HuH-7.5 (cell line): ENCODE data around the gene HEATR1.

Experiments
- DNase-seq: peaks from one replicate; pipeline ENCODE4 v3.0.0; 2011; ENCODE audit warnings: low spot score

The HEATR1 gene

DNA sequence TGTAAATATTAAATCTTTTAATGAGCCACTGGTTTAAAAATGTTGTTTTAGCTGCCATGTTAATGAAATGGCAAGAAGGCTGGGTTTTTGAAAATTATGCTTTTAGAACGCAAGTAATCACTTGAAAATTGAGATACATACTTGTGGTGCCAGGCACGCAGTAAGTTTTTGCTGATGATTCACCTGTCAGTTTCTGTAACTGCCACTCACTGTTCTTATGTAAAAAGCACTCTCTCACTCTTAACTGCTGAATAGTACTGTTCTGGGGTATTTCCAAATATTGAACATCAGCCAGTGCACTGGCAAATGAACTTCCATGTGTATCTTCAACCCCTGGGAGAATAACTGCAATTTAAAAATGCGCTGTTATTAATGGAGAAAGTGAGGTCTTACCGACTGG, 62.6 kb downstream of the HEATR1 start:
- no peak for DNase-seq

DNA sequence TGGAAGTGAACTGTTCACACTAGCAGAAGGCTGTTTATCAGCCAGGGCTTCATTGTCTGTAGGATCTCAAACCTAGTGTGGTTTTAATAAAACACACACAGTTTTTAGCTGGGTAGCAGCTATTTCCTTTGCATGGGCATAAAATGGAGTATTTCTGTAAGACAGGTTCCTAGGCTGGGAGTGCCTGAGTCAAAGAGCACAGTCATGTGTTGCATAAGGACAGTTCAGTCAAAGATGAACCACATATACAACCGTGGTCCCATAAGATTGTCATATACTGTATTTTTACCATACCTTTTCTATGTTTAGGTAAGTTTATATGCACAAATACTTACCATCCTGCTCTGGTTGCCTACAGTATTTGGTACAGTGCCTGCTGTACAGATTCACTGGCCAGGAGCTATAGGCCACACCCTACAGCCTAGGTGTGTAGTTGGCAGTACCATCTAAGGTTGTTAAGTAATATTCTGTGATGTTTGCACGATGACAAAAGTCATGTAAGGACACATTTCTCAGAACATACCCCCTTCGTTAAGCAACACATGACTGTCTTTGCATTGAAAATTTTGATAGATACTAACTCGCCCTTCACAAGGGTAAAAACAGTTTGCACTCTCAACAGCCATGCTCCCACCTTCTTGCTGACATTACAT, 63.4 kb downstream of the HEATR1 start:
- no peak for DNase-seq

DNA sequence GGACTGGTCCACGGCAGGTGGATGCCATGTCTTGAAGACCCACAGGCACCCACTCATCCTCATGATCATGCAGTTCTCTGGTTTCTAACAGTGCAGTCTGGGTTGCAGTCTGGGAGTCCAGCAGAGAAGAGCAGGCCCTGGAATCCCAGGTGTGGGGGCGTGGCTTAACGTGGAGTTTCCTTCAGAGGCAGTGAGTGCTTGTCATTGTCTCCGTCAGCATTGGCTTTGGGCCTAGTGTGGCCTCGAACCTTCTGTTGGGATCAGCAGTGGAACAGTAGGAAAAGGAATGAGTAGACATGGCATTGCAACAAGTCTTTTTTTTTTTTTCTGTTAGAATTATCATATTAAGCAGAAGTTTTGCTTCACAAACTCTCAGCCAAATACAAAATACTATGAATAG, 67.8 kb downstream of the HEATR1 start:
- DNase-seq: no peak

GRCh38 chr1:236535662-236536161, 68.6 kb downstream of the HEATR1 start:
- no peak for DNase-seq

DNA sequence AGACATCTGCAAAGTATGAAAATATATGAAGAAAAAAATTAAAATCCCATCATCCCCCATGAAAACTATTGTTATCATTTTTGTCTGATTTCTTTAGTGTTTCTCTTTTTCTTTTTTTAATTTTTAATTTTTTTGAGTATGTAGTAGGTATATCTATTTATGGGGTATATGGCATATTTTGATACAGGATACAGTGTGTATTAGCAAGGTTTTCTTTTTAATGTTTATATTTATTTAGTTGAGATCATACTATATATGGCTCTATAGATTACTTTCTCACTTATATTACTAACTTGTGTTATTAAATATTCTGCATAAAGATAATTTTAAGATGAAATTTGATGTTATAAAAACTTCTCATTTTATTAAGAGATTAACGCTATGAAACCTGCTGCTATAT, 69.1 kb downstream of the HEATR1 start:
- no peak for DNase-seq

- DNase-seq: no peak
Observed at GRCh38 chr1:236534151-236534651, 70.1 kb downstream of the HEATR1 start.

GRCh38 chr1:236532850-236533249, 71.5 kb downstream of the HEATR1 start:
- DNase-seq: no peak

DNA sequence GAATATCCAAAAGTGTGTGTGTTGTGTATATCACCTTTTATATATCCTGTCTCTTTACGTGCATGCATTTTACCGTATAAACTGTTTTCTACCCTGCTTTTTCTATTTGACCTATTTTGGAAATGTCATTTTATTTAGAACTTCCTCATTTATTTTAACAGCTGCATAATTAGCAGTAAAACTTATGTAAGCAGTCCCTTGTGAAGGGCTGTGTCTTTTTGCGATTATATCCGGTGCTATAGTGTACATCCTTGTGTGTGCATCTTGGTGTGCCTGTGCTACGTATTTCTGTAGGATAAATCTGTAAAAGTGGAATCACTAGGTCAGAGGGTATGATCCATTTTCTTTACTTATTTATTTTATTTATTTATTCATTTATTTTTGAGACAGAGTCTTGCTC, 73.4 kb downstream of the HEATR1 start:
- DNase-seq: no peak

DNA sequence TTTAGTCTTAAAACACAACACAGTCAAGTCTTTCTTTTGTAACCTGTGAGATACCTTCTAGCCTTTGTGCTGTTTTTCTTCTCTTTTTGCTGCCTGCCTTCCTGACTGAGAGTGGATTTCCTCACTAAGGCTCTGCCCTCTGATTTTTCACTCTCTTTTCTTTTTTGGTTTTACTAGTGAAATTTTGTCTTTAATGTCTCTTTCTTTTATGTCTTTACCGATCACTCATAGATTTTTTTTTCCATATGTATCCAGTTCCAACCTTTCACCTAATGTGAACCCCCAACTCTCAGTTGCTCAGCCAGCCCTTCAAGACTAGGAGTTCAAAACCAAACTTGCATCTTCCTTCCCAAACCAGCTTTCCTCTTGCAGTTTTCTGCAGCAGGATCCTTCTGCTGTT, 74.0 kb downstream of the HEATR1 start:
- no peak for DNase-seq

DNA sequence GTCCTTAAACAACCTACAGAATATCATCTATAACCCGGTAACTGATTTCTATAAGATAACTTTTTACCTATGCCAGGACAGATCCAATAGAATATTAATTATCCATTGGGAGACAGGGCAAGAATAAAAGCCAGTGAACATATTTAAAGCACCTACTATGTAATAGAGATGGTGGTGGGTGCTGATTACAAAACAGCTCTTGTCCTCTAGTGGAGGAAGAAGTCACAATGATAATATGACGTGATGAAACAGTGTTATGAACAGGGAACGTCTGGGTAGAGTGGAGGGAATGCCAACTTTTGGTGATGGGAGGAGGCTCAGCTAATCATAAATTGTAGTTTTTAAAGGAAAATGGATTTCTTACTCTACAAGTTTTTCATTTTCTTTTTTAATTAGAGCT, 78.2 kb downstream of the HEATR1 start:
- DNase-seq: no peak

- DNase-seq: no peak
Observed at GRCh38 chr1:236524895-236525184, 79.5 kb downstream of the HEATR1 start.

DNA sequence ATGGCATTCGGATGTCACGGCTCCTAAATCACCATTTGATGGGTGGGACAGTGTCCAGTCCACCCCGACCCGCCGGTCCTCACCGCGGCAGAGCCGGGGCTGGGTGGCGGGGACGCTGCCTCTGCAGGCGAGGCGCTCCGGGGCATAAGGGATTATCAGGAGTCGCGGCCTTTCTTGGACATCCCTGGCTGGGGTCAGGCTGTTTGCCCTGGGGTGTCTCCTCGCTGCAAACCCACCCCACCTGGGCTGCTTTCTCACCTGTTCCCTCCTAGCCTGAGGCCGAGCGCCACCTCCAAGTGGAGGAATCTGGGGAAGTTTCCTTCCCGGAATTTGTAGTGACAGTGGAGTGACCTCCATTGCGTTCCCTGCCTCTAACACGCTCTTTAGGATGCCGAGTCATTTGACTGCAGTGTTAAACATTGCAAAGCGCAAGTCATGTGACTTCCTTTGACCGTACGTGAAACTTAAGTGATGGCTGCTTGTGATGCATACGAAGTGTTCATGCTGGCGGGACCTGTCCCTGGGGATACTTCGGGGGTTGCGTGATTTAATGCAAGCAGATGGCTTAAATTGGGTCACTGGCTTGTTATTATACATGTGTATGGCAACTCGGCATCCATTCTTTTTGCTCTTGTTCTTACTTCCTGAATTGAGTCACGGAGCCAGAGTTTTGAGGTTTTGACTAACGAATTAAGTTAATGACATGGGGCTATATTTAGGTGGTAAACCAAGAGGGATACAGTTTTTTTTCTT, 80.0 kb downstream of the HEATR1 start:
- DNase-seq: peak; percentile 52

GRCh38 chr1:236523704-236524141, 80.6 kb downstream of the HEATR1 start, which contains the start of gene LGALS8:
Gene LGALS8 (plus strand): TSS chr1:236523982. CDS start chr1:236526071, 2,089 bp downstream.
- peak; percentile 45 for DNase-seq

GRCh38 chr1:236522937-236523703, 81.2 kb downstream of the HEATR1 start:
- DNase-seq: peak; percentile 29

GRCh38 chr1:236520445-236521005, 83.8 kb downstream of the HEATR1 start:
- no peak for DNase-seq

DNA sequence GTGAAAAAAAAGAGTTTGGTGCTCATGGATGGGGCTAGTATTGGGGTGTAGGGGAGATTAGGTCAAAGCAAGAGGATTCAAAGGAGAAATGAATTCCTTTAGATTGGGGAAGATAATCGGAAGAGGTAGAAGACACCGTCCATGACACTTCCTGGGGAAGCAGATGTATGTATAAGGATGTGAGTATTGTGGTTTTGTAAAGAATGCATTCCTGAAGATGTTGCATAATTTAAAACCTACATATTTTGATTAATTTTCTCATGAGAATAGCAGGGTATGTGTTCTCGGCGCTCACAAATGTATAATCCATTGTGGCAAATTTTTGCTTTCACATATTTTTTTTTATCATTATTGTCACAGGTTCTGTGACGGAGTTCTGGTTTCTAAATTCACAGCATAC, 86.0 kb downstream of the HEATR1 start:
- DNase-seq: no peak

DNA sequence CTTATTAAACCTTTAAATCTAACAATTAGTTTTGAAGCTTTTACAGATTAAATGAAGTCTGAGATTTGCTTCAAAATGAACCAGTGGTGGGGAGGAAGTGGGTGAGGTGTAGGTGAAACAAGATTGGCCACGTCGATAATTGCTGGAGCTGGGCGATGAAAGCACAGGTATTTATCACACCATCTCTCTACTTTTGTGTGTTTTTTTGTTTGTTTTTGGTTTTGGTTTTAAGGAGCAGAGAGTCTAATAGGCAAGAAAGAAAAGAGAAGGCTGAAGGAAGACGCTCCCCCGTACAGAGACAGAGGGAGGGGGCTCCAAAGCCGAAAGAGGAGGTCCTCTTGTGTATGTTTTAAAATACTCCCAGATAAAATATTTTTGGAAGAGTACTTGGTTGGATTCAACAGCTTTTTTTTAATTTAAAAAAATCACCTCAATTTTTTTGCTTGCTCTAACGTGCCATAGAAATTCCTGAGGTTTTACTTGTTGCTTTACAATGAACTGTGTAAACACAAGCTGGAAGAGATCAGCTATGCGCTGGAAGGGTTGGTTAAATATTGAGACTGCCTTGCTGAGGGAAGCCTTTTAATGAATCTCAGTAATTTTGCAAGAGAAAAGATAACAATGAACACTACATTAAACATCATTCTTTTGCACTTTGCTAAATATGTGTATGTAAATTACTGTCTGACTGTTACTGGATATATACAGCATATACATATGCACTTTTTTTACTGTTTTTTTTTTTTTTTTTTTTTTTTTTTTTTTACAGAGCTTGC, 87.2 kb downstream of the HEATR1 start:
- DNase-seq: no peak

- DNase-seq: no peak
Observed at GRCh38 chr1:236515443-236515958, 88.8 kb downstream of the HEATR1 start.

GRCh38 chr1:236514703-236515442, 89.4 kb downstream of the HEATR1 start:
- DNase-seq: no peak

DNA sequence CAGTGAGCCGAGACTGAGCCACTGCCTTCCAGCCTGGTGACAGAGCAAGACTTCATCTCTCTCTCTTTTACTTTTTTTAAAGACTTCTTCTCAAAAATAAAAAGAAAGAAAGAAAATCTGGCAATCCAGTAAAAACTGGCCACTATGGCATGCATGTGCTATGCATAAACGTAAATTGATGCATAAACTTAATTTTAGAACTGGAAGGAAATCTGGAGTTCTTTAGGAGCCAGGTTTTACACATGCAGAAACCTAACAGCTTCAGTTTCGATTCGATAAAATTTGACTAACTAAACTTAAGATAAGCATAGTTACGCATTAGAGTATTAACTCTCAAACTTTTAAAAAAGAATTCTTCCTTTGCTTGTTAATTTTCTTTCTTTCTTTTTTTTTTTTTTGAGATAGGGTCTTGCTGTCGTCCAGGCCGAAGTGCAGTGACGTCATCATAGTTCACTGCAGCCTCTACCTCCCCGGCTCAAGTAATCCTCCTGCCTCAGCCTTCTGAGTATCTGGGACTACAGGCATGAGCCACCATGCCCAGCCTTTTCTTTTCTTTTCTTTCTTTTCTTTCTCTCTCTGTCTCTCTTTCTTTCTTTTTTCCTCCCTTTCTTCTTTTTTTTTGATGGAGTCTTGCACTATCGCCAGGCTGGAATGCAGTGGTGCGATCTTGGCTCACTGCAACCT, 92.4 kb downstream of the HEATR1 start:
- DNase-seq: no peak
